ENCODE measurements around the gene CHMP5.
A peak's percentile ranks its signal among the peaks of the same experiment; 100 is the strongest.
"Not testable (repeated sequence)": the region's sequence is repeated elsewhere in the genome, so short reads cannot be mapped to it uniquely, and the experiment has no call there.

CHMP5 gene

GRCh38 chr9:33300546-33300945 lies 35.7 kb downstream of the CHMP5 start:
- DNase-seq (ENCODE audit: insufficient read length, low spot score): no peak
- FAIRE-seq: no peak
- TF ChIP-seq TAF1 (IDR thresholded peaks at IDR 0.05; ENCODE audit: low read depth, low read length): no peak

GRCh38 chr9:33304362-33304761 lies 39.5 kb downstream of the CHMP5 start:
- FAIRE-seq: no peak
- no peak for TF ChIP-seq PAX5 (IDR thresholded peaks at IDR 0.05; ENCODE audit: insufficient read depth, low read length, severe bottlenecking)
- TF ChIP-seq SPI1 (IDR thresholded peaks at IDR 0.05; ENCODE audit: low read depth, low read length): peak; percentile 60; the same call in 1 of the 2 replicates
- TF ChIP-seq POU2F2 (IDR thresholded peaks at IDR 0.05; ENCODE audit: low read depth, low read length): no peak
- TF ChIP-seq POLR2A (IDR thresholded peaks at IDR 0.05; ENCODE audit: low read depth, low read length): no peak
- no peak for TF ChIP-seq TAF1 (IDR thresholded peaks at IDR 0.05; ENCODE audit: low read depth, low read length)
- no peak for TF ChIP-seq POLR2AphosphoS5 (IDR thresholded peaks at IDR 0.05; ENCODE audit: low read depth, low read length)
- no peak for DNase-seq (ENCODE audit: insufficient read length, low spot score)

- FAIRE-seq: no peak
- DNase-seq (ENCODE audit: insufficient read length, low spot score): no peak
- TF ChIP-seq TAF1 (IDR thresholded peaks at IDR 0.05; ENCODE audit: low read depth, low read length): no peak
- no peak for TF ChIP-seq POLR2A (IDR thresholded peaks at IDR 0.05; ENCODE audit: low read depth, low read length)
- no peak for TF ChIP-seq SPI1 (IDR thresholded peaks at IDR 0.05; ENCODE audit: low read depth, low read length)
- no peak for TF ChIP-seq PAX5 (IDR thresholded peaks at IDR 0.05; ENCODE audit: insufficient read depth, low read length, severe bottlenecking)
- no peak for TF ChIP-seq POLR2AphosphoS5 (IDR thresholded peaks at IDR 0.05; ENCODE audit: low read depth, low read length)
- no peak for TF ChIP-seq POU2F2 (IDR thresholded peaks at IDR 0.05; ENCODE audit: low read depth, low read length)
Observed at GRCh38 chr9:33306037-33306436, 41.2 kb downstream of the CHMP5 start.

GRCh38 chr9:33307067-33307466 lies 42.2 kb downstream of the CHMP5 start:
- TF ChIP-seq POU2F2 (IDR thresholded peaks at IDR 0.05; ENCODE audit: low read depth, low read length) (no peak), POLR2A (IDR thresholded peaks at IDR 0.05; ENCODE audit: low read depth, low read length) (no peak), TAF1 (IDR thresholded peaks at IDR 0.05; ENCODE audit: low read depth, low read length) (no peak), POLR2AphosphoS5 (IDR thresholded peaks at IDR 0.05; ENCODE audit: low read depth, low read length) (no peak), SPI1 (IDR thresholded peaks at IDR 0.05; ENCODE audit: low read depth, low read length) (no peak), PAX5 (IDR thresholded peaks at IDR 0.05; ENCODE audit: insufficient read depth, low read length, severe bottlenecking) (no peak)
- FAIRE-seq (no peak), DNase-seq (ENCODE audit: insufficient read length, low spot score) (no peak)

- TF ChIP-seq SPI1 (IDR thresholded peaks at IDR 0.05; ENCODE audit: low read depth, low read length) (no peak), POLR2AphosphoS5 (IDR thresholded peaks at IDR 0.05; ENCODE audit: low read depth, low read length) (no peak), TAF1 (IDR thresholded peaks at IDR 0.05; ENCODE audit: low read depth, low read length) (no peak), POLR2A (IDR thresholded peaks at IDR 0.05; ENCODE audit: low read depth, low read length) (no peak), PAX5 (IDR thresholded peaks at IDR 0.05; ENCODE audit: insufficient read depth, low read length, severe bottlenecking) (no peak), POU2F2 (IDR thresholded peaks at IDR 0.05; ENCODE audit: low read depth, low read length) (no peak)
- FAIRE-seq: no peak
- no peak for DNase-seq (ENCODE audit: insufficient read length, low spot score)
Observed at GRCh38 chr9:33309903-33310302, 45.1 kb downstream of the CHMP5 start.

GRCh38 chr9:33310748-33311147 lies 45.9 kb downstream of the CHMP5 start:
- DNase-seq (ENCODE audit: insufficient read length, low spot score) (no peak), FAIRE-seq (no peak)
- TF ChIP-seq POU2F2 (IDR thresholded peaks at IDR 0.05; ENCODE audit: low read depth, low read length): no peak

GRCh38 chr9:33311953-33312352 lies 47.1 kb downstream of the CHMP5 start:
- no peak for FAIRE-seq
- no peak for DNase-seq (ENCODE audit: insufficient read length, low spot score)

GRCh38 chr9:33315371-33315770 lies 50.5 kb downstream of the CHMP5 start:
- TF ChIP-seq PAX5 (IDR thresholded peaks at IDR 0.05; ENCODE audit: insufficient read depth, low read length, severe bottlenecking): no peak
- TF ChIP-seq SPI1 (IDR thresholded peaks at IDR 0.05; ENCODE audit: low read depth, low read length): no peak
- no peak for TF ChIP-seq POLR2AphosphoS5 (IDR thresholded peaks at IDR 0.05; ENCODE audit: low read depth, low read length)
- TF ChIP-seq TAF1 (IDR thresholded peaks at IDR 0.05; ENCODE audit: low read depth, low read length): no peak
- no peak for TF ChIP-seq POU2F2 (IDR thresholded peaks at IDR 0.05; ENCODE audit: low read depth, low read length)
- TF ChIP-seq POLR2A (IDR thresholded peaks at IDR 0.05; ENCODE audit: low read depth, low read length): no peak
- FAIRE-seq: no peak

More at GRCh38 chr9:33311953-33312352, 47.1 kb downstream of the CHMP5 start:
- TF ChIP-seq POLR2AphosphoS5 (IDR thresholded peaks at IDR 0.05; ENCODE audit: low read depth, low read length) (no peak), POLR2A (IDR thresholded peaks at IDR 0.05; ENCODE audit: low read depth, low read length) (no peak), POU2F2 (IDR thresholded peaks at IDR 0.05; ENCODE audit: low read depth, low read length) (no peak), TAF1 (IDR thresholded peaks at IDR 0.05; ENCODE audit: low read depth, low read length) (no peak), PAX5 (IDR thresholded peaks at IDR 0.05; ENCODE audit: insufficient read depth, low read length, severe bottlenecking) (no peak), SPI1 (IDR thresholded peaks at IDR 0.05; ENCODE audit: low read depth, low read length) (no peak)

GRCh38 chr9:33317136-33317535 lies 52.3 kb downstream of the CHMP5 start:
- not testable (repeated sequence) for FAIRE-seq

More at GRCh38 chr9:33315371-33315770, 50.5 kb downstream of the CHMP5 start:
- no peak for DNase-seq (ENCODE audit: insufficient read length, low spot score)

GRCh38 chr9:33318225-33318624 lies 53.4 kb downstream of the CHMP5 start:
- TF ChIP-seq PAX5 (IDR thresholded peaks at IDR 0.05; ENCODE audit: insufficient read depth, low read length, severe bottlenecking): no peak
- no peak for DNase-seq (ENCODE audit: insufficient read length, low spot score)
- no peak for FAIRE-seq

More at GRCh38 chr9:33317136-33317535, 52.3 kb downstream of the CHMP5 start:
- DNase-seq (ENCODE audit: insufficient read length, low spot score): not testable (repeated sequence)

- FAIRE-seq (no peak), DNase-seq (ENCODE audit: insufficient read length, low spot score) (no peak)
- no peak for TF ChIP-seq POLR2AphosphoS5 (IDR thresholded peaks at IDR 0.05; ENCODE audit: low read depth, low read length)
- no peak for TF ChIP-seq POLR2A (IDR thresholded peaks at IDR 0.05; ENCODE audit: low read depth, low read length)
- TF ChIP-seq TAF1 (IDR thresholded peaks at IDR 0.05; ENCODE audit: low read depth, low read length): no peak
- no peak for TF ChIP-seq SPI1 (IDR thresholded peaks at IDR 0.05; ENCODE audit: low read depth, low read length)
- no peak for TF ChIP-seq PAX5 (IDR thresholded peaks at IDR 0.05; ENCODE audit: insufficient read depth, low read length, severe bottlenecking)
- no peak for TF ChIP-seq POU2F2 (IDR thresholded peaks at IDR 0.05; ENCODE audit: low read depth, low read length)
Observed at GRCh38 chr9:33318781-33319180, 53.9 kb downstream of the CHMP5 start.

All from GM12891 (cell line).